Sigmoid colon (tissue), 7 donors: ENCODE data around the gene MDK. TPM values are rescaled to one million over a fixed set of nuclear protein-coding genes. Genes with fewer than 3 reads are reported as not detected.

Experiments used
- DNase-seq: peaks from one replicate; pipeline ENCODE4 v3.0.0-alpha.2; 2019
- H3K27ac ChIP-seq, 4 donors: fragments of 200-600 bp; sonication (generic); one replicate each; pipeline ENCODE4 v1.5.1; 2016 to 2019; ENCODE audit warnings: mild to moderate bottlenecking in 1 of 4
- H3K27me3 ChIP-seq, 3 donors: fragments of 200-600 bp; sonication (generic); one replicate each; pipeline ENCODE4 v1.5.1; 2019; ENCODE audit warnings: mild to moderate bottlenecking in 1 of 3
- H3K36me3 ChIP-seq, 4 donors: fragments of 200-600 bp; sonication (generic); one replicate each; pipeline ENCODE4 v1.5.1; 2016 to 2019
- H3K4me1 ChIP-seq, 4 donors: fragments of 200-600 bp; sonication (generic); one replicate each; pipeline ENCODE4 v1.5.1; 2017 to 2019
- H3K4me3 ChIP-seq, 4 donors: fragments of 200-600 bp; sonication (generic); one replicate each; pipeline ENCODE4 v1.5.1; 2017 to 2019; ENCODE audit warnings: mild to moderate bottlenecking in 2 of 4, moderate library complexity in 1 of 4
- H3K9me3 ChIP-seq, 4 donors: fragments of 200-600 bp in 3 of 4; sonication (generic) in 3 of 4; one replicate each; pipeline versions ENCODE4 v1.5.1 to v1.6.1; 2013 to 2019
- EP300 ChIP-seq, 4 donors: sonication (generic); formaldehyde crosslinking; IDR thresholded peaks; one replicate each; pipeline ENCODE4 v1.6.1; 2017; ENCODE audit warnings: antibody characterized with exemption in 4 of 4
- POLR2A ChIP-seq, 2 donors: fragments of 450-650 bp; IDR thresholded peaks; one replicate each; pipeline ENCODE4 v1.6.1; 2016; ENCODE audit warnings: antibody characterized with exemption in 2 of 2, mild to moderate bottlenecking in 2 of 2, moderate library complexity in 2 of 2
- POLR2AphosphoS5 ChIP-seq, 4 donors: sonication (generic); formaldehyde crosslinking; IDR thresholded peaks; one replicate each; pipeline ENCODE4 v1.6.1; 2017; ENCODE audit warnings: antibody characterized with exemption in 4 of 4
- WGBS, 2 donors: extraction: QIAGEN DNeasy Blood & Tissue Kit; methylation state at CpG; one replicate each; pipeline ENCODE4 v1.1.7; 2013; 5-methylcytosine and 5-hydroxymethylcytosine counted together
- intact Hi-C: fragments of 100-400 bp; cut with DNase I; formaldehyde crosslinking; loops from one replicate; pipeline ENCODE4 v1.15.1; 2023
- polyA plus RNA-seq, 3 donors: library from polyadenylated mRNA; stranded (reverse); fragments of 200-250 nt; gene quantifications; one replicate each; pipeline ENCODE4 v1.2.3, GENCODE V29; 2013
- total RNA-seq, 4 donors: library from RNA; depleted of rRNA; stranded (reverse); fragments of >200 nt; gene quantifications; one replicate each; pipeline ENCODE4 v1.1.0, GENCODE V29; 2016
- TF ChIP-seq, protein P1 (sequence below), 4 experiments: fragments of 450-650 bp in 3 of 4; fragments of 200-600 bp in 1 of 4; IDR thresholded peaks; one replicate each; pipeline ENCODE4 v1.5.1; 2016 to 2019; ENCODE audit warnings: antibody characterized with exemption in 4 of 4, mild to moderate bottlenecking in 3 of 4, moderate library complexity in 2 of 4
- donor health status: healthy with polysubstance abuse.
- donor health status: Bipolar disorder and iron deficiency.
- donor health status: healthy.

Gene MDK
- total and polyA plus RNA-seq, 7 donors, result 10.7 to 403 (median 49.9) TPM

DNA sequence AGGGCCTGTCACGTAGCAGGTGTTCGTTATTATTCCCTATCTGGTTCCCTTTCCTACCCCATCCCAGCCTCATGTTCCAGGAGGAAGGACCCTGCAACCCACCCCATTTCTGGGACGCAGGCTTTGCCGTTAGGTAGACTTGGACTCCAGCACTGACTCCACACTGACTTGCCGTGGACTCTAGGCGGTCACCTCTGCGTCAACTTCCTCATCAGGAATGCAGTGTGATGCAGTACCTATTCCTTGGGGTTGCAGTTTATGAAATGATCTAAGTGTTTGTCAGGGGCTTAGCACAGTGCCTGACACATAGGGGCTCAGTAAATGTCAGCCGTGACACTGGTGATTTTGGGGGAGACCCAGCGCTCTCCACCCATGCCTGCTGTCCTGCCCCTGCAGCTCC, 17.4 kb upstream of the MDK start:
- H3K27me3 ChIP-seq, result no peaks in the 10 kb centered on the region
- 91 to 92% methylated on average over 9 of the region's 9 CpGs for WGBS, 2 donors
- peaks cover 0 to 47% (median 43%) of the 10 kb centered on the region in 4 donors for H3K4me1 ChIP-seq

DNA sequence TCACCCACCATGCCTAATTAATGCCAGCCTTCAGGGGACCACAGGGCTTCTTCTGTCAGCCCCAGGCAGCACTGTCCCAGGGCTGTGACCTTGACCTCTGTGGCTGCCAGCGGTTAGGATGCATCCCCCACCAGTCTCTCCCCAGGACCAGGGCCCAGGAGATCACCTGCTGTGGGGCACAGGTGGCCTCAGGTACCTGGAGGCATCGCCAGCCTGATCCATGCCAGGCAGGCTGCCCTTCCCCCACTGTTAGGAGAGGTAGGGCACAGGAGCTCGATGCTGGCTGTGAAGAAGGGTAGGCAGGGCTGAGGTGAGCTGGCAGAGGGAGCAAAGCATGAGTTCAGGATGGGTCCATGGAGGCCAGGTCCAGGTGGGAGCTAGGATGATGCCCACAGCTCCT, 16.7 kb upstream of the MDK start:
- TF ChIP-seq EP300 (IDR thresholded peaks at IDR 0.05) (no peak), POLR2A (IDR thresholded peaks at IDR 0.05) (no peak), POLR2AphosphoS5 (IDR thresholded peaks at IDR 0.05) (no peak)
- TF ChIP-seq, protein P1, sequence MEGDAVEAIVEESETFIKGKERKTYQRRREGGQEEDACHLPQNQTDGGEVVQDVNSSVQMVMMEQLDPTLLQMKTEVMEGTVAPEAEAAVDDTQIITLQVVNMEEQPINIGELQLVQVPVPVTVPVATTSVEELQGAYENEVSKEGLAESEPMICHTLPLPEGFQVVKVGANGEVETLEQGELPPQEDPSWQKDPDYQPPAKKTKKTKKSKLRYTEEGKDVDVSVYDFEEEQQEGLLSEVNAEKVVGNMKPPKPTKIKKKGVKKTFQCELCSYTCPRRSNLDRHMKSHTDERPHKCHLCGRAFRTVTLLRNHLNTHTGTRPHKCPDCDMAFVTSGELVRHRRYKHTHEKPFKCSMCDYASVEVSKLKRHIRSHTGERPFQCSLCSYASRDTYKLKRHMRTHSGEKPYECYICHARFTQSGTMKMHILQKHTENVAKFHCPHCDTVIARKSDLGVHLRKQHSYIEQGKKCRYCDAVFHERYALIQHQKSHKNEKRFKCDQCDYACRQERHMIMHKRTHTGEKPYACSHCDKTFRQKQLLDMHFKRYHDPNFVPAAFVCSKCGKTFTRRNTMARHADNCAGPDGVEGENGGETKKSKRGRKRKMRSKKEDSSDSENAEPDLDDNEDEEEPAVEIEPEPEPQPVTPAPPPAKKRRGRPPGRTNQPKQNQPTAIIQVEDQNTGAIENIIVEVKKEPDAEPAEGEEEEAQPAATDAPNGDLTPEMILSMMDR (IDR thresholded peaks at IDR 0.05), result no peak
- DNase-seq, result no peak
- Histone ChIP-seq H3K4me1 (peaks cover 0 to 47% (median 44%) of the 10 kb centered on the region in 4 donors), H3K27me3 (no peaks in the 10 kb centered on the region), H3K9me3 (no peaks in the 10 kb centered on the region), H3K36me3 (peaks cover 0 to 12% (median 4%) of the 10 kb centered on the region in 4 donors), H3K4me3 (no peak overlapping the region), H3K27ac (no peak overlapping the region)
- intact Hi-C loops, result loop anchor here (5.0 kb wide), 1 partner anchor 127 kb away; no protein-coding TSS in a partner anchor
- WGBS, 2 donors, result 68 to 88% methylated on average over 3 of the region's 3 CpGs

More for the DNA sequence above, 17.4 kb upstream of the MDK start:
- DNase-seq, result no peak
- TF ChIP-seq POLR2AphosphoS5 (IDR thresholded peaks at IDR 0.05) (no peak), EP300 (IDR thresholded peaks at IDR 0.05) (no peak), POLR2A (IDR thresholded peaks at IDR 0.05) (no peak)
- TF ChIP-seq, protein P1 (IDR thresholded peaks at IDR 0.05), result no peak
- Histone ChIP-seq H3K27ac (peak overlapping the region in 3 of 4 donors; percentile 81 to 88 (median 83)), H3K4me3 (no peak overlapping the region), H3K36me3 (peaks cover 0 to 10% (median 4%) of the 10 kb centered on the region in 4 donors), H3K9me3 (no peaks in the 10 kb centered on the region)
- intact Hi-C loops, result no loop called here

DNA sequence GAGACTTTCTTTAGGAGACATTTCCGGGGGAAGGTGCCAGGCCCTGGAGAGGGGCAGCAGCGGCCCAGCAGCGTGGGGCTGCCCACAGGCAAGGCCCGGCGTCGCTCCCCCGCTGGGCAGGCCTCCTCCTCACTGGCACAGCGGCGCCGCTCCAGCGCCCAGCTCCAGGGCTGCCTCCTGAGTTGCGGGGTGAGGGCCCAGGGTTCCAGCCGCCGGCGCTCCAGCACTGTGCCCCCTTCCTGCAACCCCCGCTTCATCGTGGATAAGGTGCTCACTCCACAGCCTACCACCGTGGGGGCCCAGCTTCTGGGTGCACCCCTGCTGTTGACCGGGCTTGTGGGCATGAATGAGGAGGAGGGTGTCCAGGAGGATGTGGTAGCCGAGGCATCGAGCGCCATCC, 15.2 kb upstream of the MDK start:
- Histone ChIP-seq H3K4me3 (no peak overlapping the region), H3K9me3 (no peaks in the 10 kb centered on the region), H3K27me3 (no peaks in the 10 kb centered on the region), H3K27ac (no peak overlapping the region), H3K4me1 (peaks cover 0 to 41% (median 37%) of the 10 kb centered on the region in 4 donors), H3K36me3 (peaks cover 0 to 27% (median 9%) of the 10 kb centered on the region in 4 donors)
- DNase-seq, result no peak
- no peak for TF ChIP-seq POLR2A (IDR thresholded peaks at IDR 0.05)
- TF ChIP-seq POLR2AphosphoS5 (IDR thresholded peaks at IDR 0.05), result no peak
- TF ChIP-seq EP300 (IDR thresholded peaks at IDR 0.05), result no peak
- TF ChIP-seq, protein P1 (IDR thresholded peaks at IDR 0.05), result no peak
- 94 to 96% methylated on average over 22 of the region's 22 CpGs for WGBS, 2 donors
- intact Hi-C loops, result loop anchor here (5.0 kb wide), 1 partner anchor 129 kb away; no protein-coding TSS in a partner anchor

DNA sequence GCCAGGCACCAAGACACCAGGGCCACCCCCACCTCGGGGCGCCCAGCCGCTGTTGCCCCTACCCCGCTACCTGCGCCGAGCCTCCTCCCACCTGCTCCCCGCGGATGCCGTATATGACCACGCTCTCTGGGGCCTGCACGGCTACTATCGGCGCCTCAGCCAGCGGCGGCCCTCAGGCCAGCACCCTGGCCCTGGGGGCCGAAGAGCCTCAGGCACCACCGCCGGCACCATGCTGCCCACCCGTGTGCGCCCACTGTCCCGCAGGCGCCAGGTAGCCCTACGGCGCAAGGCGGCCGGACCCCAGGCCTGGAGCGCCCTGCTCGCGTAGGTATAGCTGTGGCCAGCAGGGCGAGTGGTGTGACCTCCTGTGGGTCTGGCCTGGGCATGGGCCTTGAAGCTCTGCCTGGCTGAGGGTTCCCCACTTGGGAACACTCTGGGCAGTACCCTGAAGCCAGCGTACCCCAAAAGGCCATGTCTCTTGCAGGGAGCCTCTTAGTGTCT, 14.8 kb upstream of the MDK start:
- Histone ChIP-seq H3K27ac (peak overlapping the region in 1 of 4 donors; percentile 25), H3K9me3 (no peaks in the 10 kb centered on the region), H3K4me3 (no peak overlapping the region), H3K36me3 (peaks cover 2 to 31% (median 11%) of the 10 kb centered on the region in 4 donors), H3K4me1 (peaks cover 0 to 37% (median 32%) of the 10 kb centered on the region in 4 donors), H3K27me3 (no peaks in the 10 kb centered on the region)
- 94 to 96% methylated on average over 31 of the region's 31 CpGs for WGBS, 2 donors
- intact Hi-C loops, result loop anchor here (1.0 to 5.0 kb wide), 2 partner anchors 19 to 129 kb away; partner anchors contain the start of gene DGKZ
- DNase-seq, result no peak
- TF ChIP-seq EP300 (IDR thresholded peaks at IDR 0.05) (no peak), POLR2A (IDR thresholded peaks at IDR 0.05) (no peak), POLR2AphosphoS5 (IDR thresholded peaks at IDR 0.05) (no peak)
- TF ChIP-seq, protein P1 (IDR thresholded peaks at IDR 0.05), result no peak
